NT2/D1 (cell line): ENCODE measurements around the gene ASCC2.
"Not testable (repeated sequence)": the region's sequence is repeated elsewhere in the genome, so short reads cannot be mapped to it uniquely, and the experiment has no call there.

Experiments
- DNase-seq: peaks from one replicate; pipeline ENCODE4 v3.0.0-alpha.2; 2011; ENCODE audit warnings: low read depth, low spot score
- H3K27me3 ChIP-seq: 2 replicates; pipeline ENCODE4 v1.6.0; 2011; ENCODE audit warnings: mild to moderate bottlenecking; ENCODE audit not compliant: insufficient read length, insufficient read depth
- H3K36me3 ChIP-seq: 2 replicates; pipeline ENCODE4 v1.6.1; 2011; ENCODE audit warnings: mild to moderate bottlenecking, low read length, mixed read lengths; ENCODE audit not compliant: insufficient read depth, insufficient read length
- H3K4me1 ChIP-seq: 2 replicates; pipeline ENCODE4 v1.5.1; 2011; ENCODE audit not compliant: insufficient read depth, insufficient read length
- H3K4me3 ChIP-seq: 2 replicates; pipeline ENCODE4 v1.5.1; 2011; ENCODE audit warnings: low read depth; ENCODE audit not compliant: insufficient read length
- H3K9ac ChIP-seq: 2 replicates; pipeline ENCODE4 v1.6.0; 2011; ENCODE audit warnings: low read depth; ENCODE audit not compliant: insufficient read length
- H3K9me3 ChIP-seq: 2 replicates; pipeline ENCODE4 v1.5.1; 2011; ENCODE audit warnings: mild to moderate bottlenecking, low read length; ENCODE audit not compliant: insufficient read depth
- SUZ12 ChIP-seq: IDR thresholded peaks from 2 replicates; pipeline ENCODE4 v1.6.1; 2011; ENCODE audit not compliant: insufficient read length, insufficient read depth; ENCODE audit errors: extremely low read depth
- YY1 ChIP-seq: IDR thresholded peaks from 2 replicates; pipeline ENCODE4 v1.6.1; 2011; ENCODE audit not compliant: insufficient read length, insufficient read depth
- ZNF274 ChIP-seq: IDR thresholded peaks from 2 replicates; pipeline ENCODE4 v1.6.1; 2011; ENCODE audit warnings: mild to moderate bottlenecking, low read depth, low read length

Gene ASCC2

GRCh38 chr22:29758959-29759358 lies 79.1 kb downstream of the ASCC2 start:
- Histone ChIP-seq H3K4me1 (peaks cover 5% of the 10 kb centered on the region), H3K4me3 (no peak overlapping the region)
- TF ChIP-seq YY1 (no peak), SUZ12 (no peak), ZNF274 (no peak)

GRCh38 chr22:29758068-29758622 lies 79.9 kb downstream of the ASCC2 start:
- TF ChIP-seq ZNF274, result no peak
- no peak for TF ChIP-seq SUZ12
- no peak for TF ChIP-seq YY1
- H3K4me3 ChIP-seq, result no peak overlapping the region

More at GRCh38 chr22:29758959-29759358, 79.1 kb downstream of the ASCC2 start:
- Histone ChIP-seq H3K36me3 (no peaks in the 10 kb centered on the region), H3K9ac (no peak overlapping the region), H3K9me3 (no peaks in the 10 kb centered on the region), H3K27me3 (no peaks in the 10 kb centered on the region)
- no peak for DNase-seq

GRCh38 chr22:29757096-29757495 lies 81.0 kb downstream of the ASCC2 start:
- Histone ChIP-seq H3K9me3 (no peaks in the 10 kb centered on the region), H3K36me3 (no peaks in the 10 kb centered on the region), H3K4me1 (peaks cover 5% of the 10 kb centered on the region), H3K4me3 (no peak overlapping the region), H3K9ac (no peak overlapping the region), H3K27me3 (no peaks in the 10 kb centered on the region)
- DNase-seq, result no peak
- TF ChIP-seq ZNF274 (no peak), SUZ12 (no peak), YY1 (no peak)

More at GRCh38 chr22:29758068-29758622, 79.9 kb downstream of the ASCC2 start:
- Histone ChIP-seq H3K9ac (no peak overlapping the region), H3K27me3 (no peaks in the 10 kb centered on the region), H3K4me1 (peaks cover 5% of the 10 kb centered on the region), H3K36me3 (no peaks in the 10 kb centered on the region), H3K9me3 (no peaks in the 10 kb centered on the region)
- DNase-seq, result no peak

- H3K4me1 ChIP-seq, result peaks cover 5% of the 10 kb centered on the region
- H3K36me3 ChIP-seq, result no peaks in the 10 kb centered on the region
- no peaks in the 10 kb centered on the region for H3K27me3 ChIP-seq
- H3K9me3 ChIP-seq, result no peaks in the 10 kb centered on the region
- no peak overlapping the region for H3K4me3 ChIP-seq
- H3K9ac ChIP-seq, result no peak overlapping the region
- TF ChIP-seq YY1 (no peak), SUZ12 (no peak), ZNF274 (no peak)
- DNase-seq, result no peak
Measured at GRCh38 chr22:29756341-29756740, 81.7 kb downstream of the ASCC2 start.

- Histone ChIP-seq H3K36me3 (no peaks in the 10 kb centered on the region), H3K9me3 (no peaks in the 10 kb centered on the region), H3K4me1 (peaks cover 5% of the 10 kb centered on the region), H3K27me3 (no peaks in the 10 kb centered on the region), H3K9ac (no peak overlapping the region), H3K4me3 (no peak overlapping the region)
- no peak for DNase-seq
- TF ChIP-seq YY1, result no peak
- TF ChIP-seq SUZ12, result no peak
- no peak for TF ChIP-seq ZNF274
Measured at GRCh38 chr22:29755889-29756288, 82.2 kb downstream of the ASCC2 start.

GRCh38 chr22:29754658-29755395 lies 83.2 kb downstream of the ASCC2 start:
- H3K4me1 ChIP-seq, DNase-seq, H3K9ac ChIP-seq, H3K36me3 ChIP-seq, H3K27me3 ChIP-seq, H3K4me3 ChIP-seq, H3K9me3 ChIP-seq: not testable (repeated sequence)

- H3K27me3 ChIP-seq, result no peaks in the 10 kb centered on the region
- peaks cover 5% of the 10 kb centered on the region for H3K4me1 ChIP-seq
- H3K9ac ChIP-seq, result no peak overlapping the region
- no peak for DNase-seq
- no peaks in the 10 kb centered on the region for H3K9me3 ChIP-seq
- TF ChIP-seq YY1, result no peak
- TF ChIP-seq SUZ12, result no peak
- no peak for TF ChIP-seq ZNF274
- no peaks in the 10 kb centered on the region for H3K36me3 ChIP-seq
- no peak overlapping the region for H3K4me3 ChIP-seq
Measured at GRCh38 chr22:29753808-29754657, 84.0 kb downstream of the ASCC2 start.
